Common myeloid progenitor, CD34-positive (primary cell): ENCODE results near the gene MTHFSD.

Source experiments
- CTCF ChIA-PET: fragments of 350-600 bp; sonication (Branson Sonifier 250); formaldehyde crosslinking; loops from one replicate; lab custom pipeline; 2021; ENCODE audit warnings: antibody characterized with exemption; lab: Charles Lee
- POLR2A ChIA-PET: fragments of 350-600 bp; sonication (Branson Sonifier 250); formaldehyde crosslinking; loops from one replicate; lab custom pipeline; 2021; ENCODE audit warnings: antibody characterized with exemption; lab: Charles Lee
- DNase-seq, 3 donors: peaks; one replicate each; pipeline versions ENCODE4 v3.0.0 to v3.0.0-alpha.2; 2013
- H3K27ac ChIP-seq, 2 experiments: 1 replicate in 1 of 2; 2 replicates in 1 of 2; pipeline ENCODE4 v1.7.0; 2013; ENCODE audit warnings: inconsistent platforms in 2 of 2, low read length in 2 of 2, mild to moderate bottlenecking in 2 of 2, low read depth in 1 of 2, moderate library complexity in 1 of 2; ENCODE audit not compliant: severe bottlenecking in 2 of 2, insufficient read depth in 1 of 2, poor library complexity in 1 of 2
- H3K27me3 ChIP-seq, 5 experiments: replicated peaks in 2 of 5; 1 replicate in 3 of 5; 2 replicates in 2 of 5; pipeline versions ENCODE4 v1.6.1 to v1.7.0; 2013; ENCODE audit warnings: low read length in 4 of 5, mild to moderate bottlenecking in 2 of 5, moderate library complexity in 2 of 5, inconsistent platforms in 1 of 5; ENCODE audit not compliant: insufficient read depth in 5 of 5, control insufficient read depth in 4 of 5
- H3K36me3 ChIP-seq, 4 experiments: 1 replicate in 2 of 4; 2 replicates in 2 of 4; pipeline versions ENCODE4 v1.6.1 to v1.7.0; 2013; ENCODE audit warnings: low read length in 3 of 4, control low read depth in 1 of 4, mild to moderate bottlenecking in 1 of 4; ENCODE audit not compliant: control insufficient read depth in 4 of 4, insufficient read depth in 4 of 4
- H3K4me1 ChIP-seq, 4 experiments: 1 replicate in 3 of 4; 2 replicates in 1 of 4; pipeline versions ENCODE4 v1.6.1 to v1.7.1; 2013; ENCODE audit warnings: low read length in 3 of 4, mild to moderate bottlenecking in 3 of 4, control low read depth in 1 of 4, inconsistent platforms in 1 of 4, moderate library complexity in 1 of 4; ENCODE audit not compliant: control insufficient read depth in 4 of 4, insufficient read depth in 4 of 4; ENCODE audit errors: control extremely low read depth in 1 of 4
- H3K4me3 ChIP-seq, 7 experiments: 1 replicate in 4 of 7; 2 replicates in 3 of 7; pipeline versions ENCODE4 v1.5.1 to v1.7.0; 2013; ENCODE audit warnings: mild to moderate bottlenecking in 7 of 7, low read length in 6 of 7, moderate library complexity in 6 of 7, inconsistent platforms in 2 of 7, low read depth in 2 of 7, control low read depth in 1 of 7; ENCODE audit not compliant: insufficient read depth in 4 of 7, control insufficient read depth in 1 of 7; ENCODE audit errors: extremely low read depth in 1 of 7
- H3K9me3 ChIP-seq, 5 experiments: 1 replicate in 4 of 5; 2 replicates in 1 of 5; pipeline versions ENCODE4 v1.6.1 to v1.7.1; 2013; ENCODE audit warnings: low read length in 4 of 5, mild to moderate bottlenecking in 2 of 5, inconsistent platforms in 1 of 5, low read depth in 1 of 5, moderate library complexity in 1 of 5; ENCODE audit not compliant: control insufficient read depth in 4 of 5, insufficient read depth in 2 of 5; ENCODE audit errors: control extremely low read depth in 1 of 5
- WGBS: methylation state at CpG from one replicate; pipeline ENCODE4 v1.1.5; 2013; ENCODE audit not compliant: insufficient coverage; 5-methylcytosine and 5-hydroxymethylcytosine counted together

Gene MTHFSD

DNA sequence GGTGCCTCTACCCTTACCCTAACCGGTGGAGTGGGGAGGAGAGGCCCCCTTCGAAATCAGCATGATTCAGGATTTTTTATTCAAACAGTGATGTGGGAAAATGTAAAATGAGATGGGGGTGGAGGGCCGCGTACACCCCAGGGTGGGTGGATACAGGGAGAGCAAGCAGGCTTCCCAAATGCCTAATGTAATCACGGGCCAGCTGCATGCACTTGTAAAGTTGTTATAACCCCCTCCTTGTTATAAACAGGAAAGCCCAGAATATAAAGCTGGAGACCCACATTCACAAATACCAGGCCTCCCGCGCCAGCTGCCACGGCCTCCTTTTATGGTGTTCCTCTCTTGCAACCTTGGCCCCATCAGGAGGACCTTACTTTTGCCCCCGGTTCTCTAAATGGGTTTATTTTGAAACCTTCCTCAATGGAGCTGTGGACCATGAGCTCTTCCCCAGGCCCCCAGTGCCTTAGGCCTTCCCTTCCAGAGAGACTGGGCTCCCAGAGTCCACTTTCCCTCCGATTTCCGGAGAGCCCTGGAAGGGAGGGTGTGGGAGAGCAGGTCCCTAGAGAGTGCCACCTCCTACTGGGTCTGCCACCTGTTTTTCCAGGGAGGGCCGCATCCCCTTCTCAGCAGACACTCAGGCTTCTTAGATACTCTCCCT lies 22.4 kb upstream of the MTHFSD start:
- Histone ChIP-seq H3K9me3 (no peaks in the 10 kb centered on the region), H3K27ac (no peak overlapping the region), H3K4me1 (peaks cover 0 to 23% (median 14%) of the 10 kb centered on the region in 4 experiments), H3K36me3 (no peaks in the 10 kb centered on the region), H3K4me3 (no peak overlapping the region), H3K27me3 (peaks cover 2 to 100% (median 61%) of the 10 kb centered on the region in 5 experiments)
- no peak for DNase-seq
- CTCF ChIA-PET, result interaction anchor here (2.0 to 2.1 kb wide), 2 partner anchors 13 to 702 kb away, joined by 4 to 6 read pairs; no protein-coding TSS in a partner anchor
- POLR2A ChIA-PET, result no interaction called here
- WGBS, result 91% methylated on average over 7 of the region's 12 CpGs

DNA sequence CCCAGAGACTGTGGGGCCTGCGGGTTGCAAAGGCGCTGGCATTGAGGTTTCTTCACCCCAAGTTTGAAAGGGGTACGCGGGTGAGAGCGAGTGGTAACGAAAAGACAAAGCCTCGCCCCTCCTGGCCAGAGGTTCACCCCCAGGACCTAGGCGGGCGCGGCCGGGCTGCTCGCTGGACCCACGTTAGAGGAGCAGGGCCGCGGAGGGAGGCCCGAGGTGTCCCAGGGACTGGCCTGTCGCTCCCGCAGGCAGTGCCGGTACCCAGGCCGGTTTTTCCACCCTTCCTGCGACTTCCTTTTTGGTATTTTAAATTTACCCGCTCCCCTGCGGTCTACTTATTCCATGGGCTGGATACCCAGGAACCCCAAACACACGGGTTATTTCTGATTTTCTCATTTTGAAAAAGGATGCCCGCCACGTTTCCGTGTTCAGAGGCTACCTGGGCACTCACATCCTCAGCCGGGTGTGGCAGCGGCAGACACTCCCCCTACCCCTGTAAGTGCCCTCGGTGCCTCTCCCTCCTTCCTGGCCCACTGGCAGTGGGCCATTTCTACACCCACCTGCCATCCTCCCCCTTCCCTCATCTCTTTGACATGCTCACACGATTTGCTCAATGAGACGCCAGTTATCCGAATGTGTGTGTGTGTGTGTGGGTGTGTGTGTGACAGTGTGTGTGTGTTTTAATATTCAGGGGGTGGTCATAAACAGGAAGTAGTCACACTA lies 21.7 kb upstream of the MTHFSD start:
- Histone ChIP-seq H3K27ac (no peak overlapping the region), H3K27me3 (peaks cover 2 to 100% (median 63%) of the 10 kb centered on the region in 5 experiments), H3K4me1 (peaks cover 0 to 23% (median 14%) of the 10 kb centered on the region in 4 experiments), H3K36me3 (no peaks in the 10 kb centered on the region), H3K4me3 (peak overlapping the region in 5 of 7 experiments; percentile 52 to 72 (median 57)), H3K9me3 (no peaks in the 10 kb centered on the region)
- ChIA-PET POLR2A (no interaction called here), CTCF (interaction anchor here (1.0 to 2.1 kb wide), 6 partner anchors 12 to 702 kb away, joined by 3 to 6 read pairs (median 4); no protein-coding TSS in a partner anchor)
- WGBS, result 6% methylated on average over 29 of the region's 33 CpGs
- no peak for DNase-seq

DNA sequence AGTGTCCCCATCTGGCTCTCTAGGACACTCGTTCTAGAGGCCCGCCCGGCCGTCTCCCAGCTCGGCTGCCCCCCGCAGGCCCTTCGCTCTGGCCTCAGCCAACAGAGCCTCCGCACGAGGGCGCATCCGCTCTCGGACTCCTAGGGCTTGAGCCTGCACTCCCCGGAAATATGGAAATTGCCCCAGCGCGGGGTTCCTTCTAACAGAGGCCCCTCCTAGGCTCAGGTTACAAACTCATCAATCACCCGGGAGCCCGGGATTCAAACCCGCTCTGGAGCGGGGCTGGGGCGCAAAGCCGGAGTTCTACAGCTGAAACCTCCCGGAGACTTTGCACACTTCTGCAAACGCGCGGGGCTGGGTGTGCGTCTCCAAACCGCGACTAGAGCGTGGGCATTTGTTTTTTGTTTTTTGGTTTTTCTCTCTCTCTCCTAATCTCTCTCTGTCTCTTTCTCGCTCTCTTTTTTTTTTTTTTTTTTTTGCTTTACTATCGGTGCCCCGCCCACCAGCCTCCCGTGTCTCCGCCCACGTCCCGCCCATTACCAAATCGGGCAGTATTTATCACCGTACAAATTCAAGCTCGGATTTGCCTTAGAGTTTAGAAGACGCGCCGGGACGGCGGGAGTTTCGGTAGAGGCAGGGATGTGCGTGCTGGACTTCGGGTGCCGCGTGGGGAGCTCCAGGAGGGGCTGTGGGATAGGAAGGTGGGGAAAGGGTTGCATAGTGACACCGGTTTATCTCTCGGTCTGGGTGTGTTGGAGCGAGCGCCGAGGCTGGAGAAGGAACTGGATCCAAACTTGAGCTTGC lies 20.9 kb upstream of the MTHFSD start:
- peak; percentile 66 to 80 (median 76) for DNase-seq
- Histone ChIP-seq H3K27ac (no peak overlapping the region), H3K36me3 (no peaks in the 10 kb centered on the region), H3K27me3 (peaks cover 1 to 100% (median 60%) of the 10 kb centered on the region in 5 experiments), H3K4me1 (peaks cover 0 to 23% (median 14%) of the 10 kb centered on the region in 4 experiments), H3K4me3 (peak overlapping the region in 6 of 7 experiments; percentile 23 to 72 (median 56)), H3K9me3 (no peaks in the 10 kb centered on the region)
- CTCF ChIA-PET, result interaction anchor here (1.0 to 2.0 kb wide), 5 partner anchors 12 to 703 kb away, joined by 3 to 4 read pairs (median 4); no protein-coding TSS in a partner anchor
- WGBS, result under 1% methylated on average over 42 of the region's 54 CpGs
- POLR2A ChIA-PET, result interaction anchor here (0.6 kb wide), 1 partner anchor 485 kb away, joined by 4 read pairs; no protein-coding TSS in a partner anchor

DNA sequence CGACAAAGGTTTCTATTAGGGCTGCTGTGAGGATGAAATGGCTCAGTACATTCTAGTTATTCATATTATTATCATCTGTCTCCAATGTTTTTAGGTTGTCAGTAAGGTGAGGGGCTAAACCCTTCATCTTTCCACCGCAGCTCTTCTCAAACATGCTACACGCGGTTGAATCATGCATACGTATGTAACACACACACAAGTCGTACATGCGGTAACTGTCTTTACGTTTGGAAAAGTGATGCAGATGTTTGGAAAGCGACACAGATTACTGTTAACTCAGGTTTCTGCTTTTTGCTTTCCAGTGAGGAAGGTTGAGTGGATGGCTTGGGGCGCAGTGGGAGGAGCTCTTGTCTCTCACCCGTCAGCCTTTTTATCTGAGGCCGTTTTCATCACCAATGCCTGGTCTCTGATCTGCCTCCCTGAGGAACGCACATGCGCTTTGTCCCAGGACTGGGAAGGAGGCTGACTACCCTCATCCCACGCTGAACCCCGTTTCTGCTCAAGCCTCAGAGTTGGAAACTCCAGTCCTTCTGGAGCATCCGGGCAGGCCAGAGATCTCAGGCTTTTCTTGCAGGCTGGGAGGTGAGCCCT lies 20.2 kb upstream of the MTHFSD start:
- no peak for DNase-seq
- no peaks in the 10 kb centered on the region for H3K9me3 ChIP-seq
- POLR2A ChIA-PET, result no interaction called here
- peaks cover 0 to 23% (median 14%) of the 10 kb centered on the region in 4 experiments for H3K4me1 ChIP-seq
- H3K36me3 ChIP-seq, result no peaks in the 10 kb centered on the region
- no peak overlapping the region for H3K4me3 ChIP-seq
- H3K27ac ChIP-seq, result no peak overlapping the region
- CTCF ChIA-PET, result interaction anchor here (1.5 kb wide), 1 partner anchor 17 kb away, joined by 3 read pairs; no protein-coding TSS in a partner anchor
- 79% methylated on average over 14 of the region's 17 CpGs for WGBS
- H3K27me3 ChIP-seq, result peaks cover 7 to 100% (median 55%) of the 10 kb centered on the region in 5 experiments

DNA sequence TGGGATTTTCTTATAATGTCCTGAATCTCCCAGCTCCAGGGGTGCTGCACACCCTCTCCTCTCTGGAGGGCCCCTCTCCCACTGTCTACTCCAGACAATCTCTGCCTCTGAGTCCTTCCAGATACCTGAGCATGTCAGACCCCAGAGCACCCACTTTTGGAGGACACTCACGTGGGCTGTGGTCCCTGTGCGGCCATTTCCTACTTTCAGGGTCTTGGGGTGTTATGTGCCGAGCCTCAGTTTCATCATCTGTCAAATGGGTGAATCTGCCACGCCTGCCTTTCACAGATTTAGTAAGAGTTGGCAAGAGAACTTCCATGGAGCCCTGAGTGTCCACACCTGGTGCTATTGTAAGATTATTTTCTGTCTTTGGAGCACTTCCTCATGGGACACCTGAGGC lies 19.6 kb upstream of the MTHFSD start:
- Histone ChIP-seq H3K4me1 (peaks cover 0 to 23% (median 14%) of the 10 kb centered on the region in 4 experiments), H3K27ac (no peak overlapping the region), H3K27me3 (peaks cover 11 to 100% (median 55%) of the 10 kb centered on the region in 5 experiments), H3K4me3 (no peak overlapping the region), H3K36me3 (no peaks in the 10 kb centered on the region), H3K9me3 (no peaks in the 10 kb centered on the region)
- DNase-seq, result no peak
- ChIA-PET POLR2A (no interaction called here), CTCF (no interaction called here)
- 88% methylated on average over 4 of the region's 4 CpGs for WGBS

DNA sequence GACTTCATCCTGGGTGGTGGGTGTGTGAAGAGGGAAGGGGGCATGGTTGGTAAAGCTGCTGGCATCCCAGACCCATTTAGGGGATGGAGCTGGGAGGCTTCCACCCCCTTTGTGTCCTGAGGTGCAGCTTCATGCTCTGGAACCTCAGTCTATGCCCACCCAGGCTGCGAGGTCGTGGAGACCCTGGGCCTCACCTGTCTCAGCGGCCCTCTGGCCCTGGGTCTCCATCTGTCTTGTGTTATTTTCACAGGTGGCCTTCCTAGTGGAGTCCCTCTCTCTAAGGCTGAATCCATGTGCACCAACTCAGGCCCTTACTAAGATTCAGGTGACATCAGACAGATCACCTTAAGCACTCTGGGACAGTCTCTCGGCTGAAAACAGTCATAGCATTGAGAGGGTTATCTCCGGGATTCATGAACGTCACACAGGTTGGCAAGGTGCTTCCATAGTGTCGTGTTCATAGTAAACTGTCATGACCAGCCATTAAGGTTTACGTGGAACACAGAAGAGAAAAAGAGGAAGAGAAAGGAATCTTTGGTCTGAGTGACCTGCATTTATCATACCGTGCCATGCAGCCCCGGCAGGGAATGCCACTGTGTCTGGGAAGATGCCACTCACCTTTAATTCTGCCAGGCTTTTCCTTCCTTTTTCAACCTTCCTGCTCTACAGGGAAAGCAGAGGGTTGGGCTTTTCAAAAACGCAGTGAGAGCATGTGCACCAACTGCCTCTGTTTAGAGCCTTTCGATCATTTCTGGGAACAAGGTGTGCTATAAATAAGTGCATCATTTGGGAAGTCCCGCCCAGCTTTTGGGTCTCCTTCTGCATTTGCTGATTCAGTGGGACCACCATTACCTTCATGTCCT lies 18.8 kb upstream of the MTHFSD start:
- Histone ChIP-seq H3K9me3 (no peaks in the 10 kb centered on the region), H3K36me3 (no peaks in the 10 kb centered on the region), H3K27me3 (peaks cover 15 to 100% (median 59%) of the 10 kb centered on the region in 5 experiments), H3K27ac (no peak overlapping the region), H3K4me1 (peaks cover 0 to 17% (median 13%) of the 10 kb centered on the region in 4 experiments), H3K4me3 (no peak overlapping the region)
- CTCF ChIA-PET, result no interaction called here
- POLR2A ChIA-PET, result no interaction called here
- WGBS, result 83% methylated on average over 11 of the region's 13 CpGs
- DNase-seq, result no peak
